ENCODE results near the gene SPRY4.
A peak's percentile ranks its signal among the peaks of the same experiment; 100 is the strongest.
"Not testable (repeated sequence)": the region's sequence is repeated elsewhere in the genome, so short reads cannot be mapped to it uniquely, and the experiment has no call there.

SPRY4 gene

DNA sequence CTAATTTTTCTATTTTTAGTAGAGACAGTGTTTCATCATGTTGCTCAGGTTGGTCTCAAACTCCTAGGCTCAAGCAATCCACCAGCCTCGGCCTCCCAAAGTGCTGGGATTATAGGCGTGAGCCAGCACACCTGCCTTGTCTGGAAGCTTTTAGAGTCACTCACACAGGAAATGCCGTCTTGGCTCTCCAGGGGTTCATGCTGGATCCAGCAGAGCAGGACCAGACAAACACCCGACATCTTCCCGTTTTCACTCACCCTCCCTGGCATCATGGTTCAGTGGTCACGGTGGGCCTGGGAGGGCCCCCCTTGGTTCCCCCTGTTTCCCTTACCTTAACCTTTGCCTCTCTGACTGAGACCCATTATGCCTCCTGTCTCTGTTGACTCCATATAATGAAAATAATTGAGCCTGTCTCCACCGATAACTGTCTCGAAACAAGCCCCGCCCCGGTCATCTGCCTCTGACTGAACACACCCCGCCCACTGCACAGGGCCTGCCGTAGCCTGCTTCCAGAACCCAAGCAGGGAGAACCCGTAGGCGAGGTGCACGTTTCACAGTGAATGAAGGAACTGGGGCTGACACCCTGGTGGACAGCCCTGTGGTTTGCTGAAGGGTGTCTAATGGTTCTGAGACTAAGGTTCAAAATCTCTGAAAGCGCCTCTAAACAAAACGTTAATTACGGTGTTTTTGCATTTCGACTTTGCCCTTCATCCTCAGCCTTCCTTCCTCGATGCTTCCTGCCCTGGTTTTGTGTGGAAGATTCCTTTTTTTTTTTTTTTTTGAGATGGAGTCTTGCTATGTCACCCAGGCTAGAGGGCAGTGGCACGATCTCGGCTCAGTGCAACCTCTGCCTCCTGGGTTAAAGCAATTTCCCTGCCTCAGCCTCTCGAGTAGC is 39.7 kb upstream of the SPRY4 start:
- H2BK12ac ChIP-seq (ENCODE audit: low read length) = no peak overlapping the region
- H3K36me3 ChIP-seq (replicated peaks in 1 of 2; ENCODE audit: control insufficient read depth in 2 of 2, insufficient read depth in 2 of 2, low read length in 2 of 2) = no peaks in the 10 kb centered on the region
- H3K4ac ChIP-seq (ENCODE audit: low read length) = no peak overlapping the region
- H2AFZ ChIP-seq (ENCODE audit: low read length) = peak overlapping the region; percentile 6
- H3K27me3 ChIP-seq (ENCODE audit: control insufficient read depth in 3 of 3, insufficient read depth in 3 of 3, low read depth in 1 of 3, low read length in 3 of 3) = no peaks in the 10 kb centered on the region
- DNase-seq (ENCODE audit: low spot score) = no peak
- H2BK15ac ChIP-seq (ENCODE audit: low read length) = no peak overlapping the region
- no peak overlapping the region for H3K23ac ChIP-seq (ENCODE audit: low read depth, low read length, poor library complexity)
- H3K27ac ChIP-seq (replicated peaks; ENCODE audit: low read length) = no peak overlapping the region
- H3K4me2 ChIP-seq (ENCODE audit: insufficient read depth, low read length, poor library complexity, severe bottlenecking) = no peak overlapping the region
- H3K9me3 ChIP-seq (replicated peaks in 1 of 2; ENCODE audit: control insufficient read depth in 2 of 2, insufficient read depth in 1 of 2, low read depth in 1 of 2, low read length in 2 of 2) = no peaks in the 10 kb centered on the region
- no peaks in the 10 kb centered on the region for H3K79me1 ChIP-seq (ENCODE audit: low read depth, low read length)
- no peak overlapping the region for H2AK5ac ChIP-seq (ENCODE audit: low read depth, low read length)
- H4K91ac ChIP-seq (ENCODE audit: low read depth, low read length, poor library complexity) = no peak overlapping the region
- WGBS, 2 donors (ENCODE audit: extremely low coverage in 2 of 2, insufficient read length in 2 of 2, insufficient replicate concordance in 1 of 2) = no CpG with 5 or more reads among the region's 23 CpGs
- peak overlapping the region; percentile 32 for H3K18ac ChIP-seq (ENCODE audit: low read length)
- H2BK120ac ChIP-seq (ENCODE audit: low read depth, low read length) = no peak overlapping the region
- H4K8ac ChIP-seq (ENCODE audit: low read depth, low read length) = no peak overlapping the region
- H3K14ac ChIP-seq (ENCODE audit: low read length) = no peak overlapping the region
- H3K9ac ChIP-seq (ENCODE audit: low read depth, low read length, poor library complexity) = no peak overlapping the region
- no peak overlapping the region for H3K4me3 ChIP-seq (ENCODE audit: low read length in 2 of 2)
- H3K4me1 ChIP-seq (ENCODE audit: control insufficient read depth in 2 of 2, insufficient read depth in 1 of 2, low read depth in 1 of 2, low read length in 2 of 2) = peaks cover 8 to 22% of the 10 kb centered on the region in 2 donors
- H2BK5ac ChIP-seq (ENCODE audit: low read length) = no peak overlapping the region

DNA sequence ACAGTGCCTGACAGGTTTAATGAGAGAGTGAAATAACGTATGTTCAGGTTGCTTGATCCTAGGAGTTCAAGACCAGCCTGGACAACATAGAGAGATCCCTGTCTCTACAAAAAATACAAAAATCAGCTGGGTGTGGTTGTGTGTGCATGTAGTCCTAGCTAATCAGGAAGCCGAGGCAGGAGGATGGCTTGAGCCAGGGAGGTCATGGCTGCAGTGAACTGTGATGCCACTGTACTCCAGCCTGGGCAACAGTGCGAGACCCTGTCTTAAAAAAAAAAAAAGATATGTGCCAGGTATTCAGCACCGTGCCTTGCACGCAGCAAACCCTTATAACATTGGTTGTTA is 38.8 kb upstream of the SPRY4 start:
- Histone ChIP-seq H3K23ac (ENCODE audit: low read depth, low read length, poor library complexity) (no peak overlapping the region), H4K8ac (ENCODE audit: low read depth, low read length) (no peak overlapping the region), H2AFZ (ENCODE audit: low read length) (no peak overlapping the region), H3K18ac (ENCODE audit: low read length) (no peak overlapping the region), H2BK12ac (ENCODE audit: low read length) (no peak overlapping the region), H3K14ac (ENCODE audit: low read length) (no peak overlapping the region), H3K9me3 (replicated peaks in 1 of 2; ENCODE audit: control insufficient read depth in 2 of 2, insufficient read depth in 1 of 2, low read depth in 1 of 2, low read length in 2 of 2) (no peaks in the 10 kb centered on the region), H3K4me2 (ENCODE audit: insufficient read depth, low read length, poor library complexity, severe bottlenecking) (no peak overlapping the region), H4K91ac (ENCODE audit: low read depth, low read length, poor library complexity) (no peak overlapping the region), H3K4ac (ENCODE audit: low read length) (no peak overlapping the region), H3K4me3 (ENCODE audit: low read length in 2 of 2) (no peak overlapping the region), H2BK15ac (ENCODE audit: low read length) (no peak overlapping the region), H3K4me1 (ENCODE audit: control insufficient read depth in 2 of 2, insufficient read depth in 1 of 2, low read depth in 1 of 2, low read length in 2 of 2) (peaks cover 9 to 22% of the 10 kb centered on the region in 2 donors), H2BK5ac (ENCODE audit: low read length) (no peak overlapping the region), H2BK120ac (ENCODE audit: low read depth, low read length) (no peak overlapping the region), H3K9ac (ENCODE audit: low read depth, low read length, poor library complexity) (no peak overlapping the region), H3K79me1 (ENCODE audit: low read depth, low read length) (no peaks in the 10 kb centered on the region), H3K36me3 (replicated peaks in 1 of 2; ENCODE audit: control insufficient read depth in 2 of 2, insufficient read depth in 2 of 2, low read length in 2 of 2) (no peaks in the 10 kb centered on the region), H3K27ac (replicated peaks; ENCODE audit: low read length) (no peak overlapping the region), H2AK5ac (ENCODE audit: low read depth, low read length) (no peak overlapping the region), H3K27me3 (ENCODE audit: control insufficient read depth in 3 of 3, insufficient read depth in 3 of 3, low read depth in 1 of 3, low read length in 3 of 3) (no peaks in the 10 kb centered on the region)
- no peak for DNase-seq (ENCODE audit: low spot score)
- WGBS, 2 donors (ENCODE audit: extremely low coverage in 2 of 2, insufficient read length in 2 of 2, insufficient replicate concordance in 1 of 2) = no CpG with 5 or more reads among the region's 5 CpGs

DNA sequence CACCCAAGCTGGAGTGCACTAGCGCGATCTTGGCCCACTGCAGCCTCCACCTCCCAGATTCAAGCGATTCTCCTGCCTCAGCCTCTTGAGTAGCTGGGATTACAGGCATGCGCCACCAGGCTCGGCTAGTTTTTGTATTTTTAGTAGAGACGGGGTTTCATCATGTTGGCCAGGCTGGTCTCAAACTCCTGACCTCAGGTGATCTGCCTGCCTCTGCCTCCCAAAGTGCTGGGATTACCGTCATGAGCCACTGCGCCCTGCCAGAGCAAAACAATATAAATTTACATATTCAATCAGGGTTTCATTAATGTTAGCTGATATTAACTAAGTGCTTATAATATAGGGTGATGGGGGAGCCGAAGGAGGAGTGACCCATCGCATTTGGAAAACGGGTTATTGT is 37.4 kb upstream of the SPRY4 start:
- not testable (repeated sequence) for DNase-seq (ENCODE audit: low spot score); H2AK5ac ChIP-seq (ENCODE audit: low read depth, low read length); H3K27ac ChIP-seq (replicated peaks; ENCODE audit: low read length); H3K23ac ChIP-seq (ENCODE audit: low read depth, low read length, poor library complexity); H3K27me3 ChIP-seq (ENCODE audit: control insufficient read depth in 3 of 3, insufficient read depth in 3 of 3, low read depth in 1 of 3, low read length in 3 of 3); H3K14ac ChIP-seq (ENCODE audit: low read length); H4K91ac ChIP-seq (ENCODE audit: low read depth, low read length, poor library complexity); H3K9ac ChIP-seq (ENCODE audit: low read depth, low read length, poor library complexity); H2BK15ac ChIP-seq (ENCODE audit: low read length); H3K4me3 ChIP-seq (ENCODE audit: low read length in 2 of 2); H3K36me3 ChIP-seq (replicated peaks in 1 of 2; ENCODE audit: control insufficient read depth in 2 of 2, insufficient read depth in 2 of 2, low read length in 2 of 2); H4K8ac ChIP-seq (ENCODE audit: low read depth, low read length); H2BK120ac ChIP-seq (ENCODE audit: low read depth, low read length); H3K4ac ChIP-seq (ENCODE audit: low read length); H2BK5ac ChIP-seq (ENCODE audit: low read length); H3K79me1 ChIP-seq (ENCODE audit: low read depth, low read length); H3K18ac ChIP-seq (ENCODE audit: low read length); H2BK12ac ChIP-seq (ENCODE audit: low read length); H3K9me3 ChIP-seq (replicated peaks in 1 of 2; ENCODE audit: control insufficient read depth in 2 of 2, insufficient read depth in 1 of 2, low read depth in 1 of 2, low read length in 2 of 2); H3K4me2 ChIP-seq (ENCODE audit: insufficient read depth, low read length, poor library complexity, severe bottlenecking)
- peaks cover 16 to 32% of the 10 kb centered on the region in 2 donors for H3K4me1 ChIP-seq (ENCODE audit: control insufficient read depth in 2 of 2, insufficient read depth in 1 of 2, low read depth in 1 of 2, low read length in 2 of 2)
- H2AFZ ChIP-seq (ENCODE audit: low read length) = peak overlapping the region; percentile 80
- no CpG with 5 or more reads among the region's 11 CpGs for WGBS, 2 donors (ENCODE audit: extremely low coverage in 2 of 2, insufficient read length in 2 of 2, insufficient replicate concordance in 1 of 2)

DNA sequence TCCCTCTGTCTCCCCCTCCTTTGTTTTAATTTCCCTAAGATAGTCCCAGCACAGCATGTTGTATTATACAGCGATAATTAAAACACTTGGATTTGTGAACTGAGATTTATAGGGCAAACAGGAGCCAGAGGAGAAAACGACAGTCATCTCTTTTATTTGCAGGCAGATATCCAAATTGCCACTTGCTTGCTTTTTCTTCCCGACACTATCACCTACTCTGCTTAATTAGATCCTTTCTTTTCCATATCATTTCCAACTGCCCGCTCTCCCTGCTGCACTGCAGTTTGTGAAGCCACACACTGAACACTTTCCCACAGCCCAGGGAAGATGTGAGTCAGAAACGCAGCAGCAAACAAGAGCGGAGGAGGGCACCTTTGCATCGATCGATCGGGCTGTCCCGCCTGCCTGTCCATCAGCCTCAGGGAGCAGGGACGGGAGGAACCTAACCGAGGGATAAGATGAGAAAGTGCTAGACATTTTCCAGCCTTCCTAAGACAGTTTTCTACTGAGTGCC is 35.8 kb upstream of the SPRY4 start:
- no CpG with 5 or more reads among the region's 12 CpGs for WGBS, 2 donors (ENCODE audit: extremely low coverage in 2 of 2, insufficient read length in 2 of 2, insufficient replicate concordance in 1 of 2)

More for the DNA sequence above, 35.8 kb upstream of the SPRY4 start:
- Histone ChIP-seq H3K14ac (ENCODE audit: low read length) (no peak overlapping the region), H2BK12ac (ENCODE audit: low read length) (no peak overlapping the region), H3K36me3 (replicated peaks in 1 of 2; ENCODE audit: control insufficient read depth in 2 of 2, insufficient read depth in 2 of 2, low read length in 2 of 2) (no peaks in the 10 kb centered on the region), H3K9me3 (replicated peaks in 1 of 2; ENCODE audit: control insufficient read depth in 2 of 2, insufficient read depth in 1 of 2, low read depth in 1 of 2, low read length in 2 of 2) (peaks cover 0 to 3% of the 10 kb centered on the region in 2 donors), H2BK5ac (ENCODE audit: low read length) (no peak overlapping the region), H3K4me1 (ENCODE audit: control insufficient read depth in 2 of 2, insufficient read depth in 1 of 2, low read depth in 1 of 2, low read length in 2 of 2) (peaks cover 16 to 35% of the 10 kb centered on the region in 2 donors), H3K27ac (replicated peaks; ENCODE audit: low read length) (no peak overlapping the region), H2AK5ac (ENCODE audit: low read depth, low read length) (no peak overlapping the region), H3K4ac (ENCODE audit: low read length) (no peak overlapping the region), H3K9ac (ENCODE audit: low read depth, low read length, poor library complexity) (no peak overlapping the region), H4K91ac (ENCODE audit: low read depth, low read length, poor library complexity) (no peak overlapping the region), H3K4me3 (ENCODE audit: low read length in 2 of 2) (no peak overlapping the region), H2BK120ac (ENCODE audit: low read depth, low read length) (no peak overlapping the region), H3K79me1 (ENCODE audit: low read depth, low read length) (no peaks in the 10 kb centered on the region), H3K23ac (ENCODE audit: low read depth, low read length, poor library complexity) (no peak overlapping the region), H3K18ac (ENCODE audit: low read length) (no peak overlapping the region), H3K27me3 (ENCODE audit: control insufficient read depth in 3 of 3, insufficient read depth in 3 of 3, low read depth in 1 of 3, low read length in 3 of 3) (no peaks in the 10 kb centered on the region), H3K4me2 (ENCODE audit: insufficient read depth, low read length, poor library complexity, severe bottlenecking) (no peak overlapping the region), H4K8ac (ENCODE audit: low read depth, low read length) (no peak overlapping the region), H2BK15ac (ENCODE audit: low read length) (no peak overlapping the region), H2AFZ (ENCODE audit: low read length) (peak overlapping the region; percentile 65)
- no peak for DNase-seq (ENCODE audit: low spot score)
